GM12864 (cell line): Measurements from ENCODE around the gene TOGARAM2.

ENCODE experiments used
- DNase-seq: peaks from one replicate; pipeline ENCODE4 v3.0.0-alpha.2; 2011; ENCODE audit warnings: low read depth
- H3K4me3 ChIP-seq: 2 replicates; pipeline ENCODE4 v1.5.1; 2011; ENCODE audit warnings: mild to moderate bottlenecking, low read depth, low read length, control low read depth
- CTCF ChIP-seq: IDR thresholded peaks from 2 replicates; pipeline ENCODE4 v1.5.1; 2011; ENCODE audit warnings: low read depth, mild to moderate bottlenecking, moderate library complexity, low read length, control low read depth, inconsistent platforms; ENCODE audit errors: missing control alignments

The TOGARAM2 gene

GRCh38 chr2:29050591-29050990, 69.5 kb downstream of the TOGARAM2 start:
- H3K4me3 ChIP-seq, result no peak overlapping the region
- no peak for DNase-seq
- no peak for TF ChIP-seq CTCF

GRCh38 chr2:29051730-29052129, 70.6 kb downstream of the TOGARAM2 start:
- TF ChIP-seq CTCF, result no peak
- no peak overlapping the region for H3K4me3 ChIP-seq
- no peak for DNase-seq

- H3K4me3 ChIP-seq, result no peak overlapping the region
- no peak for TF ChIP-seq CTCF
- no peak for DNase-seq
Observed at GRCh38 chr2:29052807-29053206, 71.7 kb downstream of the TOGARAM2 start.

GRCh38 chr2:29053223-29053622, 72.1 kb downstream of the TOGARAM2 start:
- H3K4me3 ChIP-seq, result no peak overlapping the region
- no peak for DNase-seq
- no peak for TF ChIP-seq CTCF

GRCh38 chr2:29053670-29054400, 72.7 kb downstream of the TOGARAM2 start:
- DNase-seq, result no peak
- no peak overlapping the region for H3K4me3 ChIP-seq
- peak; percentile 13 for TF ChIP-seq CTCF

- no peak overlapping the region for H3K4me3 ChIP-seq
- TF ChIP-seq CTCF, result no peak
- DNase-seq, result no peak
Observed at GRCh38 chr2:29054430-29054829, 73.3 kb downstream of the TOGARAM2 start.

- no peak overlapping the region for H3K4me3 ChIP-seq
- no peak for DNase-seq
- TF ChIP-seq CTCF, result no peak
Observed at GRCh38 chr2:29055601-29056000, 74.5 kb downstream of the TOGARAM2 start.
